K562 (cell line): Measurements from ENCODE around the gene TBC1D20. TPM values are rescaled to one million over a fixed set of nuclear protein-coding genes. Genes with fewer than 3 reads are reported as not detected.
A peak's percentile ranks its signal among the peaks of the same experiment; 100 is the strongest.

Experiments
- CREB1 ChIP-seq, 2 experiments: sonication (generic) in 1 of 2; formaldehyde crosslinking in 1 of 2; IDR thresholded peaks; 2 replicates each; pipeline versions ENCODE4 v1.6.1 to v1.8.0; 2012 to 2022; ENCODE audit warnings: inconsistent platforms in 1 of 2, mild to moderate bottlenecking in 1 of 2, missing genetic modification reagents in 1 of 2, moderate library complexity in 1 of 2
- CTBP1 ChIP-seq: fragments of 450-650 bp; IDR thresholded peaks from 2 replicates; pipeline ENCODE4 v1.6.1; 2016; ENCODE audit warnings: borderline replicate concordance
- GTF2F1 ChIP-seq: IDR thresholded peaks from 2 replicates; pipeline ENCODE4 v1.6.1; 2011; ENCODE audit warnings: low read depth, low read length, improper control_type of control experiment
- HSF4 ChIP-seq: fragments of 250-450 bp; sonication (Bioruptor Pico); IDR thresholded peaks from 2 replicates; pipeline ENCODE4 v2.1.2; 2022; ENCODE audit warnings: mild to moderate bottlenecking, moderate library complexity, borderline replicate concordance
- ILK ChIP-seq: fragments of 450-650 bp; IDR thresholded peaks from 2 replicates; pipeline ENCODE4 v1.6.1; 2016; ENCODE audit warnings: missing genetic modification characterization, low read depth, mild to moderate bottlenecking, missing compliant biosample characterization, moderate library complexity, borderline replicate concordance
- IRF2 ChIP-seq: sonication (generic); formaldehyde crosslinking; IDR thresholded peaks from 2 replicates; pipeline ENCODE4 v1.8.1; 2022; ENCODE audit warnings: mild to moderate bottlenecking, missing genetic modification reagents
- JUND ChIP-seq, 2 experiments: IDR thresholded peaks; 2 replicates in 1 of 2; 3 replicates in 1 of 2; pipeline ENCODE4 v1.6.1; 2011; ENCODE audit warnings: borderline replicate concordance in 2 of 2, low read depth in 2 of 2, low read length in 2 of 2, improper control_type of control experiment in 1 of 2, missing biosample characterization in 1 of 2, missing genetic modification characterization in 1 of 2, missing genetic modification reagents in 1 of 2
- L3MBTL2 ChIP-seq: fragments of 450-650 bp; IDR thresholded peaks from 2 replicates; pipeline ENCODE4 v1.6.1; 2016; ENCODE audit warnings: mild to moderate bottlenecking, moderate library complexity
- MLLT1 ChIP-seq, 2 experiments: fragments of 450-650 bp; IDR thresholded peaks; 2 replicates each; pipeline ENCODE4 v1.6.1; 2016
- NEUROD1 ChIP-seq: fragments of 150-350 bp; IDR thresholded peaks from 2 replicates; pipeline ENCODE4 v1.6.1; 2014; ENCODE audit warnings: borderline replicate concordance, low read length, low read depth; ENCODE audit not compliant: partially characterized antibody
- NONO ChIP-seq, 2 experiments: fragments of 200-400 bp in 1 of 2; fragments of 450-650 bp in 1 of 2; formaldehyde crosslinking in 1 of 2; IDR thresholded peaks; 2 replicates each; pipeline ENCODE4 v1.6.1; 2017; ENCODE audit warnings: low read depth in 2 of 2, mild to moderate bottlenecking in 2 of 2, moderate library complexity in 2 of 2, low read length in 1 of 2
- PTTG1 ChIP-seq: fragments of 450-650 bp; IDR thresholded peaks from 2 replicates; pipeline ENCODE4 v1.6.1; 2016; ENCODE audit warnings: low read depth, mild to moderate bottlenecking, missing genetic modification characterization, missing compliant biosample characterization
- SMARCB1 ChIP-seq: IDR thresholded peaks from 2 replicates; pipeline ENCODE4 v1.6.1; 2011; ENCODE audit warnings: improper control_type of control experiment, low read depth; ENCODE audit not compliant: insufficient read length
- STAT5B ChIP-seq: fragments of 250-450 bp; sonication (Bioruptor Pico); IDR thresholded peaks from 2 replicates; pipeline ENCODE4 v1.8.0; 2021; ENCODE audit warnings: mild to moderate bottlenecking, inconsistent platforms
- ZSCAN32 ChIP-seq: fragments of 450-650 bp; formaldehyde crosslinking; IDR thresholded peaks from 2 replicates; pipeline ENCODE4 v1.4.0; 2020; ENCODE audit warnings: mild to moderate bottlenecking, moderate library complexity
- polyA plus RNA-seq, 8 experiments: library from polyadenylated mRNA; depleted of rRNA in 4 of 8; stranded (reverse) in 5 of 8; unstranded in 3 of 8; fragments of >200 nt; fragmentation: Nextera tagmentation in 2 of 8; fragmentation: Illumina TruSeq in 1 of 8; extraction: Ambion mirVana in 2 of 8; extraction: Trizol in 1 of 8; gene quantifications; 2 replicates each; pipeline versions ENCODE4 v1.2.1 to v1.2.3, GENCODE V29; 2011 to 2014; ENCODE audit warnings: inconsistent platforms in 1 of 8, missing spikeins in 1 of 8
- total RNA-seq, 7 experiments: library from RNA; depleted of rRNA in 6 of 7; stranded (reverse); fragments of >200 nt in 6 of 7; fragmentation: Illumina TruSeq in 2 of 7; extraction: Trizol in 2 of 7; gene quantifications; 2 replicates each; pipeline versions ENCODE4 v1.2.1 to v1.2.3, GENCODE V29; 2011 to 2021; ENCODE audit warnings: low replicate concordance in 1 of 7
- TF ChIP-seq, protein P1 (sequence below), 2 experiments: fragments of 450-650 bp in 1 of 2; sonication (generic) in 1 of 2; formaldehyde crosslinking; conservative IDR thresholded peaks; 2 replicates each; pipeline versions ENCODE4 v1.4.0 to v1.8.1; 2020 to 2022; ENCODE audit warnings: mild to moderate bottlenecking in 1 of 2, missing genetic modification reagents in 1 of 2
- TF ChIP-seq, protein P2 (sequence below): conservative IDR thresholded peaks from 2 replicates; pipeline ENCODE4 v1.6.1; 2011; ENCODE audit warnings: low read depth, mild to moderate bottlenecking, low read length; ENCODE audit not compliant: control insufficient read depth
- TF ChIP-seq, protein P3 (sequence below): sonication (generic); formaldehyde crosslinking; IDR thresholded peaks from 2 replicates; pipeline ENCODE4 v1.8.0; 2022; ENCODE audit warnings: missing genetic modification reagents, mild to moderate bottlenecking, moderate library complexity, borderline replicate concordance
- TF ChIP-seq, protein P4 (sequence below): fragments of 450-650 bp; IDR thresholded peaks from 2 replicates; pipeline ENCODE4 v1.6.1; 2016; ENCODE audit warnings: borderline replicate concordance

Gene TBC1D20
- total and polyA plus RNA-seq, 9 of the 15 experiments (the other 6 are each of a cell fraction or from before 2014, with no cell fraction given), result 7.0 to 25.3 (median 15.1) TPM

DNA sequence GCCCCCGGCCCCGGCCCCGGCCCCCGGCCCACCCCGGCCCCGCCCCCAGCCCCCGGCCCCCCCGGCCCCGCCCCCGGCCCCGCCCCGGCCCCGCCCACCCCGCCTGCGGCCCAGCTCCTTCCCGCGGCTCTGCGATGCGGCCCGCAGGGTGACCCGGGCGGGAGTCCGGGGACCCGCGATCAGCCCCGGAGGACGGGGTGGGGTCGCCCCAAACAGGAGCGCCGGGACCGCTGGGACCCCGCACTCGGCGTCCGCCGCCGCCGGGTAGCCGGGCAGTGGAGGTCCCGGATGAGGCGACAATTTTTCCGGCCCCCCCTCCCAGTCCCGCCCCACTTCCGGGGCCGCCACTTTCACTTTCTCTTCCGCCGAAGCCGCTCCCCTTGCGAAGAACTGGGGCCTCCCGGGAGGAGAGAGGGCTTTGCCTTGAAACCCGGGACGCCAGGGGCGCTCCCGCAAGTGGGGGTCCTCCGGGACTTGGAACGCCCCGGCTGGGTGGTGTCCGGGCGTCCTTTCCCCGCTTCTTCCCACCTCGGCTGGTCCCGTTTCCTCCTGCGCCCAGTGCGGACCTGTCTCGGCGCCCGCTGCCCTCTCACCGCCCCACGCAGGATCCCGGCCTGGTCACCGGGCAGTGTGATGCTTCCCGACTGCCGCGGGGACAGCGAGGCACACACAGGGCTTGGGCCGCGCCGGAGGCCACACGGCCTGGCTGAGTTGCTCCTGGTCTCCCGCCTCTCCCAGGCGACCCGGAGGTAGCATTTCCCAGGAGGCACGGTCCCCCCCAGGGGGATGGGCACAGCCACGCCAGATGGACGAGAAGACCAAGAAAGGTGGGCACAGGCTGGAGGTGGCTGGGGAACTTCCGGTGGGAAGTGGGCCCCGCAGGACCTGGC is 54.1 kb downstream of the TBC1D20 start, which contains the start of gene RBCK1 (continued):
- TF ChIP-seq NONO (IDR thresholded peaks at IDR 0.05; ENCODE audit: low read depth in 2 of 2, low read length in 1 of 2) (no peak), CREB1 (IDR thresholded peaks at IDR 0.05) (no peak), CREB1 (CRISPR knock-in tag; IDR thresholded peaks at IDR 0.05) (no peak), CTBP1 (no peak), L3MBTL2 (no peak), MLLT1 (IDR thresholded peaks at IDR 0.05) (0 out of 4 replicates have a peak, but pooled peaks of 1 of the 2 experiments have one; percentile 27), ILK (tag) (no peak), HSF4 (CRISPR knock-in tag) (no peak), NEUROD1 (peak; percentile 22), IRF2 (CRISPR knock-in tag) (peak; percentile 100), SMARCB1 (no peak), JUND (IDR thresholded peaks at IDR 0.05; ENCODE audit: borderline replicate concordance, low read depth, low read length) (no peak), JUND (tag; IDR thresholded peaks at IDR 0.05; ENCODE audit: borderline replicate concordance, low read depth, low read length) (no peak), PTTG1 (no peak), ZSCAN32 (CRISPR knock-in tag) (no peak), STAT5B (CRISPR knock-in tag) (no peak), GTF2F1 (no peak)
- TF ChIP-seq, protein P1, sequence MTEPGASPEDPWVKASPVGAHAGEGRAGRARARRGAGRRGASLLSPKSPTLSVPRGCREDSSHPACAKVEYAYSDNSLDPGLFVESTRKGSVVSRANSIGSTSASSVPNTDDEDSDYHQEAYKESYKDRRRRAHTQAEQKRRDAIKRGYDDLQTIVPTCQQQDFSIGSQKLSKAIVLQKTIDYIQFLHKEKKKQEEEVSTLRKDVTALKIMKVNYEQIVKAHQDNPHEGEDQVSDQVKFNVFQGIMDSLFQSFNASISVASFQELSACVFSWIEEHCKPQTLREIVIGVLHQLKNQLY (CRISPR knock-in tag; conservative IDR thresholded peaks at IDR 0.05), result no peak
- TF ChIP-seq, protein P2, sequence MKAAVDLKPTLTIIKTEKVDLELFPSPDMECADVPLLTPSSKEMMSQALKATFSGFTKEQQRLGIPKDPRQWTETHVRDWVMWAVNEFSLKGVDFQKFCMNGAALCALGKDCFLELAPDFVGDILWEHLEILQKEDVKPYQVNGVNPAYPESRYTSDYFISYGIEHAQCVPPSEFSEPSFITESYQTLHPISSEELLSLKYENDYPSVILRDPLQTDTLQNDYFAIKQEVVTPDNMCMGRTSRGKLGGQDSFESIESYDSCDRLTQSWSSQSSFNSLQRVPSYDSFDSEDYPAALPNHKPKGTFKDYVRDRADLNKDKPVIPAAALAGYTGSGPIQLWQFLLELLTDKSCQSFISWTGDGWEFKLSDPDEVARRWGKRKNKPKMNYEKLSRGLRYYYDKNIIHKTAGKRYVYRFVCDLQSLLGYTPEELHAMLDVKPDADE, result peak; percentile 74
- TF ChIP-seq, protein P3, sequence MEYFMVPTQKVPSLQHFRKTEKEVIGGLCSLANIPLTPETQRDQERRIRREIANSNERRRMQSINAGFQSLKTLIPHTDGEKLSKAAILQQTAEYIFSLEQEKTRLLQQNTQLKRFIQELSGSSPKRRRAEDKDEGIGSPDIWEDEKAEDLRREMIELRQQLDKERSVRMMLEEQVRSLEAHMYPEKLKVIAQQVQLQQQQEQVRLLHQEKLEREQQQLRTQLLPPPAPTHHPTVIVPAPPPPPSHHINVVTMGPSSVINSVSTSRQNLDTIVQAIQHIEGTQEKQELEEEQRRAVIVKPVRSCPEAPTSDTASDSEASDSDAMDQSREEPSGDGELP (CRISPR knock-in tag), result peak; percentile 25; the same call in 1 of the 2 replicates
- TF ChIP-seq, protein P4, sequence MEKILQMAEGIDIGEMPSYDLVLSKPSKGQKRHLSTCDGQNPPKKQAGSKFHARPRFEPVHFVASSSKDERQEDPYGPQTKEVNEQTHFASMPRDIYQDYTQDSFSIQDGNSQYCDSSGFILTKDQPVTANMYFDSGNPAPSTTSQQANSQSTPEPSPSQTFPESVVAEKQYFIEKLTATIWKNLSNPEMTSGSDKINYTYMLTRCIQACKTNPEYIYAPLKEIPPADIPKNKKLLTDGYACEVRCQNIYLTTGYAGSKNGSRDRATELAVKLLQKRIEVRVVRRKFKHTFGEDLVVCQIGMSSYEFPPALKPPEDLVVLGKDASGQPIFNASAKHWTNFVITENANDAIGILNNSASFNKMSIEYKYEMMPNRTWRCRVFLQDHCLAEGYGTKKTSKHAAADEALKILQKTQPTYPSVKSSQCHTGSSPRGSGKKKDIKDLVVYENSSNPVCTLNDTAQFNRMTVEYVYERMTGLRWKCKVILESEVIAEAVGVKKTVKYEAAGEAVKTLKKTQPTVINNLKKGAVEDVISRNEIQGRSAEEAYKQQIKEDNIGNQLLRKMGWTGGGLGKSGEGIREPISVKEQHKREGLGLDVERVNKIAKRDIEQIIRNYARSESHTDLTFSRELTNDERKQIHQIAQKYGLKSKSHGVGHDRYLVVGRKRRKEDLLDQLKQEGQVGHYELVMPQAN, result peak; percentile 79; the same call in 1 of the 2 replicates
